Subcutaneous abdominal adipose tissue (tissue), 5 donors: ENCODE measurements around the gene ANO2.

Source experiments
- H3K27ac ChIP-seq: one replicate; pipeline ENCODE4 v1.7.0; 2013; ENCODE audit warnings: low read depth, mild to moderate bottlenecking, inconsistent platforms, low read length, moderate library complexity
- H3K27me3 ChIP-seq, 5 donors: one replicate each; pipeline ENCODE4 v1.7.0; 2013; ENCODE audit warnings: low read length in 5 of 5, inconsistent platforms in 1 of 5; ENCODE audit not compliant: control insufficient read depth in 5 of 5, insufficient read depth in 4 of 5
- H3K36me3 ChIP-seq, 5 donors: one replicate each; pipeline ENCODE4 v1.7.0; 2013; ENCODE audit warnings: low read length in 5 of 5; ENCODE audit not compliant: control insufficient read depth in 5 of 5, insufficient read depth in 5 of 5
- H3K4me1 ChIP-seq, 5 donors: one replicate each; pipeline ENCODE4 v1.7.0; 2013; ENCODE audit warnings: low read length in 5 of 5, mild to moderate bottlenecking in 3 of 5, moderate library complexity in 1 of 5; ENCODE audit not compliant: control insufficient read depth in 5 of 5, insufficient read depth in 5 of 5
- H3K4me3 ChIP-seq, 5 donors: one replicate each; pipeline ENCODE4 v1.7.0; 2013; ENCODE audit warnings: low read length in 5 of 5, low read depth in 1 of 5
- H3K9ac ChIP-seq, 5 donors: one replicate each; pipeline ENCODE4 v1.7.0; 2013; ENCODE audit warnings: low read length in 5 of 5, mild to moderate bottlenecking in 4 of 5, moderate library complexity in 3 of 5
- H3K9me3 ChIP-seq, 5 donors: one replicate each; pipeline ENCODE4 v1.7.0; 2013; ENCODE audit warnings: low read length in 5 of 5; ENCODE audit not compliant: control insufficient read depth in 5 of 5
- donor health status: healthy.
- donor health status: healthy.
- donor health status: healthy.
- donor health status: healthy.
- donor health status: healthy.

The ANO2 gene

GRCh38 chr12:5976196-5976595, 31.1 kb upstream of the ANO2 start:
- Histone ChIP-seq H3K27me3 (peaks cover 0 to 11% (median 5%) of the 10 kb centered on the region in 5 donors), H3K9ac (no peak overlapping the region), H3K9me3 (no peaks in the 10 kb centered on the region), H3K36me3 (peaks cover 0 to 47% (median 36%) of the 10 kb centered on the region in 5 donors), H3K27ac (no peak overlapping the region), H3K4me3 (no peak overlapping the region), H3K4me1 (peaks cover 0 to 38% (median 5%) of the 10 kb centered on the region in 5 donors)

GRCh38 chr12:5973461-5974115, 28.5 kb upstream of the ANO2 start:
- no peak overlapping the region for H3K9ac ChIP-seq
- peaks cover 0 to 10% (median 5%) of the 10 kb centered on the region in 5 donors for H3K27me3 ChIP-seq
- peaks cover 0 to 38% (median 5%) of the 10 kb centered on the region in 5 donors for H3K4me1 ChIP-seq
- H3K4me3 ChIP-seq: no peak overlapping the region
- no peaks in the 10 kb centered on the region for H3K9me3 ChIP-seq
- H3K27ac ChIP-seq: no peak overlapping the region
- H3K36me3 ChIP-seq: peaks cover 0 to 64% (median 50%) of the 10 kb centered on the region in 5 donors

- Histone ChIP-seq H3K27ac (no peak overlapping the region), H3K27me3 (peaks cover 0 to 10% (median 5%) of the 10 kb centered on the region in 5 donors), H3K9me3 (no peaks in the 10 kb centered on the region), H3K36me3 (peaks cover 0 to 72% (median 60%) of the 10 kb centered on the region in 5 donors), H3K4me1 (peaks cover 0 to 38% (median 5%) of the 10 kb centered on the region in 5 donors), H3K9ac (no peak overlapping the region), H3K4me3 (no peak overlapping the region)
Observed at GRCh38 chr12:5972387-5972786, 27.3 kb upstream of the ANO2 start.

GRCh38 chr12:5971194-5971850, 26.3 kb upstream of the ANO2 start:
- peaks cover 0 to 29% (median 5%) of the 10 kb centered on the region in 5 donors for H3K4me1 ChIP-seq
- H3K27me3 ChIP-seq: peaks cover 0 to 6% (median 3%) of the 10 kb centered on the region in 5 donors
- H3K9me3 ChIP-seq: no peaks in the 10 kb centered on the region
- H3K4me3 ChIP-seq: no peak overlapping the region
- H3K9ac ChIP-seq: no peak overlapping the region
- no peak overlapping the region for H3K27ac ChIP-seq
- peaks cover 0 to 72% (median 59%) of the 10 kb centered on the region in 5 donors for H3K36me3 ChIP-seq

- no peak overlapping the region for H3K9ac ChIP-seq
- H3K36me3 ChIP-seq: peaks cover 0 to 68% (median 49%) of the 10 kb centered on the region in 5 donors
- H3K4me1 ChIP-seq: peaks cover 0 to 17% (median 5%) of the 10 kb centered on the region in 5 donors
- no peak overlapping the region for H3K27ac ChIP-seq
- no peaks in the 10 kb centered on the region for H3K9me3 ChIP-seq
- peaks cover 0 to 7% (median 2%) of the 10 kb centered on the region in 5 donors for H3K27me3 ChIP-seq
- no peak overlapping the region for H3K4me3 ChIP-seq
Observed at GRCh38 chr12:5969974-5970690, 25.1 kb upstream of the ANO2 start.

GRCh38 chr12:5969156-5969973, 24.3 kb upstream of the ANO2 start:
- Histone ChIP-seq H3K4me1 (peaks cover 0 to 10% (median 2%) of the 10 kb centered on the region in 5 donors), H3K27me3 (peaks cover 0 to 6% (median 5%) of the 10 kb centered on the region in 5 donors), H3K4me3 (no peak overlapping the region), H3K9me3 (no peaks in the 10 kb centered on the region), H3K36me3 (peaks cover 0 to 69% (median 47%) of the 10 kb centered on the region in 5 donors), H3K9ac (no peak overlapping the region), H3K27ac (no peak overlapping the region)

- Histone ChIP-seq H3K9me3 (no peaks in the 10 kb centered on the region), H3K27me3 (peaks cover 0 to 6% (median 4%) of the 10 kb centered on the region in 5 donors), H3K4me3 (no peak overlapping the region), H3K27ac (no peak overlapping the region), H3K36me3 (peaks cover 0 to 67% (median 39%) of the 10 kb centered on the region in 5 donors), H3K9ac (no peak overlapping the region), H3K4me1 (no peaks in the 10 kb centered on the region)
Observed at GRCh38 chr12:5967645-5968415, 22.8 kb upstream of the ANO2 start.

- Histone ChIP-seq H3K9ac (no peak overlapping the region), H3K9me3 (no peaks in the 10 kb centered on the region), H3K36me3 (peaks cover 0 to 56% (median 33%) of the 10 kb centered on the region in 5 donors), H3K27me3 (peaks cover 0 to 4% (median 3%) of the 10 kb centered on the region in 5 donors), H3K4me3 (no peak overlapping the region), H3K27ac (no peak overlapping the region), H3K4me1 (no peaks in the 10 kb centered on the region)
Observed at GRCh38 chr12:5966486-5967095, 21.5 kb upstream of the ANO2 start.
